AG04449 (cell line): ENCODE data around the gene CCL28.
A peak's percentile ranks its signal among the peaks of the same experiment; 100 is the strongest.
"Not testable (repeated sequence)": the region's sequence is repeated elsewhere in the genome, so short reads cannot be mapped to it uniquely, and the experiment has no call there.

ENCODE experiments used
- CTCF ChIA-PET: fragments of 350-600 bp; formaldehyde crosslinking; extraction: SDS; loops from one replicate; lab custom pipeline; 2021; ENCODE audit warnings: antibody characterized with exemption; lab: Yijun Ruan, JAX
- POLR2A ChIA-PET: fragments of 400-600, 350-600 bp; formaldehyde crosslinking; extraction: SDS; loops from one replicate; lab custom pipeline; 2020; ENCODE audit warnings: antibody characterized with exemption, inconsistent platforms; lab: Yijun Ruan, JAX
- DNase-seq: peaks from one replicate; pipeline ENCODE4 v3.0.0-alpha.2; 2010; ENCODE audit warnings: low read depth, low spot score
- H3K4me3 ChIP-seq: 2 replicates; pipeline ENCODE4 v1.5.1; 2011; ENCODE audit warnings: low read depth, mild to moderate bottlenecking, control low read depth, low read length
- TF ChIP-seq, protein P1 (sequence below): IDR thresholded peaks from one replicate; pipeline ENCODE4 v1.5.1; 2011; ENCODE audit warnings: mild to moderate bottlenecking, moderate library complexity, low read length, control low read depth, inconsistent platforms; ENCODE audit not compliant: insufficient read depth; ENCODE audit errors: missing control alignments

Gene CCL28

GRCh38 chr5:43412644-43413043, 453 bp upstream of the CCL28 start:
- H3K4me3 ChIP-seq, result no peak overlapping the region
- ChIA-PET CTCF (interaction anchor here (0.9 to 2.3 kb wide), 4 partner anchors 13 to 71 kb away, joined by 3 to 7 read pairs (median 4); partner anchors contain the start of gene TMEM267), POLR2A (interaction anchor here (0.6 kb wide), 1 partner anchor 807 kb away, joined by 3 read pairs; no protein-coding TSS in a partner anchor)
- TF ChIP-seq, protein P1, sequence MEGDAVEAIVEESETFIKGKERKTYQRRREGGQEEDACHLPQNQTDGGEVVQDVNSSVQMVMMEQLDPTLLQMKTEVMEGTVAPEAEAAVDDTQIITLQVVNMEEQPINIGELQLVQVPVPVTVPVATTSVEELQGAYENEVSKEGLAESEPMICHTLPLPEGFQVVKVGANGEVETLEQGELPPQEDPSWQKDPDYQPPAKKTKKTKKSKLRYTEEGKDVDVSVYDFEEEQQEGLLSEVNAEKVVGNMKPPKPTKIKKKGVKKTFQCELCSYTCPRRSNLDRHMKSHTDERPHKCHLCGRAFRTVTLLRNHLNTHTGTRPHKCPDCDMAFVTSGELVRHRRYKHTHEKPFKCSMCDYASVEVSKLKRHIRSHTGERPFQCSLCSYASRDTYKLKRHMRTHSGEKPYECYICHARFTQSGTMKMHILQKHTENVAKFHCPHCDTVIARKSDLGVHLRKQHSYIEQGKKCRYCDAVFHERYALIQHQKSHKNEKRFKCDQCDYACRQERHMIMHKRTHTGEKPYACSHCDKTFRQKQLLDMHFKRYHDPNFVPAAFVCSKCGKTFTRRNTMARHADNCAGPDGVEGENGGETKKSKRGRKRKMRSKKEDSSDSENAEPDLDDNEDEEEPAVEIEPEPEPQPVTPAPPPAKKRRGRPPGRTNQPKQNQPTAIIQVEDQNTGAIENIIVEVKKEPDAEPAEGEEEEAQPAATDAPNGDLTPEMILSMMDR, result no peak
- no peak for DNase-seq

DNA sequence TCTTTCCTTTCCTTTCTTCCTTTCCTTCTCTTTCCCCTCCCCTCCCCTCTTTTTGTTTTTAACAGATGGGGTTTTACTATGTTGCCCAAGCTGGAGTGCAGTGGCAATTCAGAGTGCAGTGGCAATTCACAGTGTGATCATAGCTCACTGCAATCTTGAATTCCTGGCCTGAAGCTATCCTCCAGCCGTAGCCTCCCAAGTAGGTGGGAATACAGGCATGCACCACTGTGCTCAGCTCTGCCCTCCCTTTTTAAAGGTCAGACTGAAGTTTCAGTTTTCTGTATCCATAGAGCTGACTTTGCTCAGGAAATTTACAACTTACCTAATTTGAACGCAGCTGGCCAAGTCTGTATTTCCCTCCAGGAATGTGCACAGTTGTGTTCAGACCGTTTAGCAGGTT, 696 bp downstream of the CCL28 start:
- DNase-seq, result no peak
- CTCF ChIA-PET, result interaction anchor here (2.3 kb wide), 1 partner anchor 73 kb away, joined by 7 read pairs; the partner anchor contains the start of gene TMEM267
- TF ChIP-seq, protein P1, result no peak
- POLR2A ChIA-PET, result no interaction called here
- no peak overlapping the region for H3K4me3 ChIP-seq

DNA sequence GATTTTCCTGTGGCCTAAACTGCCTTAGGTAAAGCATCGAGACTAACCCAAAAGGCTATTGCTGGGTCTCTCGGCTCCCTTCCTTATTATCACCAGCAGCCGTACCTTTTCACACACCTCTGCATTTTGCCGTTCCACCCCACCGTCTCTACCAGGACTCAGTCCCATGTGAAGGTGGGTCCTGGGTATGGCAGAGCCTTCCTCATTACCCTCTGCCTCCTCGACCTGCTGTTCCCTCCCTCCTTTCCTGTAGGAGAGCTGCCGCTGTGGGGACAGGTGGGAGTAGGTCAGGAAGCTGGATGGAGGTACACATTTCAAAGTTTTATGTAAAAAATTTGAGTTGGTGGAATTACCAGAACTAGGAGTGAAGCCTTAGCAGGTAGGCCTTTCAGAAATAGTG, 1.8 kb downstream of the CCL28 start:
- ChIA-PET POLR2A (no interaction called here), CTCF (no interaction called here)
- H3K4me3 ChIP-seq, result no peak overlapping the region
- DNase-seq, result no peak
- TF ChIP-seq, protein P1, result no peak

DNA sequence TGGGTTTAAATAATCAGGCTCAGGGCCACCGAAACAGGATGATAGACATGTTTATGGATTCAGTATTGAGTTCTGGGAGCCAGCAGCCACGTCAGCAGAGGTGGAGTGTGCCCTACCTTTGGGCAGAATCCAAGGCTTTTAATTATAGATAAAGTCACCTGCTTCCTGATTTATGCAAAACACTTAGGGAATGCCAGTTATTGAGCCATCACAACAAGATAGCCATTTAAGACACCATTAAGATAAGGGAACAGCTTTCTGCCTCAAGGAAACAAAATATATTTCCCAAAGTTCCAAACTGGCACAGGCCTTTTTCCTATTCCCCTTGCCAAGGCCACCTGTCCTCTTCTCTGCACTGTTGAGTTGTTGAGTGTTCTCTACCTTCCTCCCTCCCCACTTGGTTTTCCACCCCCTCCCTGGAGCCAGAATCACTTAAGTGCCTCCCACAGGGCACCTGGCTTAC, 2.4 kb downstream of the CCL28 start:
- DNase-seq, result no peak
- ChIA-PET CTCF (no interaction called here), POLR2A (no interaction called here)
- H3K4me3 ChIP-seq, result no peak overlapping the region
- TF ChIP-seq, protein P1, result no peak

DNA sequence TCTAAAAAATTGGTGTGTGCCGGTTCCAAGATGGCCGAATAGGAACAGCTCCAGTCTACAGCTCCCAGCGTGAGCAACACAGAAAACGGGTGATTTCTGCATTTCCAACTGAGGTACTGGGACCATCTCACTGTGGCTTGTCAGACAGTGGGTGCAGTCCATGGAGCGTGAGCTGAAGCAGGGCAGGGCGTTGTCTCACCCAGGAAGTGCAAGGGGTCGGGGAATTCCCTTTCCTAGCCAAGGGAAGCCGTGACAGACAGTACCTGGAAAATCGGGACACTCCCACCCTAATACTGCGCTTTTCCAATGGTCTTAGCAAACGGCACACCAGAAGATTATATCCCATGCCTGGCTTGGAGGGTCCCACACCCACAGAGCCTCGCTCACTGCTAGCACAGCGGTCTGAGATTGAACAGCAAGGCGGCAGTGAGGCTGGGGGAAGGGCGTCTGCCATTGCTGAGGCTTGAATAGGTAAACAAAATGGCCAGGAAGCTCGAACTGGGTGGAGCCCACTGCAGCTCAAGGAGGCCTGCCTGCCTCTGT, 9.6 kb downstream of the CCL28 start:
- CTCF ChIA-PET, result interaction anchor here (4.7 kb wide), 1 partner anchor 83 kb away, joined by 25 read pairs; the partner anchor contains the start of gene TMEM267
- H3K4me3 ChIP-seq, DNase-seq, POLR2A ChIA-PET: not testable (repeated sequence)

DNA sequence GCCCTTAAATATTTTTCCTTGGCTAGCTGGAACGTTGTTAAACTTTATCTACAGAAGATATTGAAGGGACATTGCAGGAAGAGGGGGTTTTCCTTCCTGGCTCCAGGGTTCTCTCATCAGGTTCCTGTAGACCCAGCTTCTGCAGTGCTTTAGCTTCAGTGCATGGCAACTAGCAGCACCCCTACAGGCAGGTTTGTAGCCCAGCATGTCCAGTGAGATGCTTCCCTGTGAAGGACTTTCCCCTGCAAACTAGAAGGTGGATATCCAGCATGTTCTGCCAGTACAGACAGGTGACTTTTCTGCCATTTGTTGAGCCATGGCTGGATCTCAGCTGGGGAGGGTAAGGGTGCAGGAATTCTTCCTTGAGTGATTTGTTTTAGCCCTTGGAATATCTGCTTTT, 10.4 kb downstream of the CCL28 start:
- TF ChIP-seq, protein P1, result peak; percentile 25
- no peak overlapping the region for H3K4me3 ChIP-seq
- DNase-seq, result no peak
- ChIA-PET POLR2A (no interaction called here), CTCF (interaction anchor here (4.7 kb wide), 1 partner anchor 83 kb away, joined by 25 read pairs; the partner anchor contains the start of gene TMEM267)
